ENCODE results near the gene KLHL34. TPM values are rescaled to one million over a fixed set of nuclear protein-coding genes. Genes with fewer than 3 reads are reported as not detected.

KLHL34 gene
- total and polyA plus RNA-seq, 2 experiments from 2014 or later, result 0.81 to 1.1 TPM

DNA sequence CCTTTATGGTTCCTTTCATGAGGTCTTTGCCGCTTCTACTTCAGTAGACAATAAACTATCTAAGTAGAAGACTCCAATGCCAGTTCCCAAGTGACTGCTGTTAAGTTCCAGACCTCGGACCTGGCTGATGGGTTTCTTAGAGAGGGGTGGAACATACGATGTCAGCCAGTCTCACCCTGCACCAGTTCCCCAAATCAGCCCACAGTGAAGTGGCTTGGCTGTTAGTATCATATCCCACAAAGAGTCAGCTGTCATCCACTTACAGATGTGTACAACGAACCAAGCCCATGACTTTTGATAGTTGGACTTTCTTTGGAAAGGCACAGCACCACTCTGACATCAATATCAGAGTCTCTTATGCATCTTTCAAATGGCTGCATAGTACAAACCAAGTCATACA is 8.1 kb upstream of the KLHL34 start (continued):
- TF ChIP-seq, protein P1, sequence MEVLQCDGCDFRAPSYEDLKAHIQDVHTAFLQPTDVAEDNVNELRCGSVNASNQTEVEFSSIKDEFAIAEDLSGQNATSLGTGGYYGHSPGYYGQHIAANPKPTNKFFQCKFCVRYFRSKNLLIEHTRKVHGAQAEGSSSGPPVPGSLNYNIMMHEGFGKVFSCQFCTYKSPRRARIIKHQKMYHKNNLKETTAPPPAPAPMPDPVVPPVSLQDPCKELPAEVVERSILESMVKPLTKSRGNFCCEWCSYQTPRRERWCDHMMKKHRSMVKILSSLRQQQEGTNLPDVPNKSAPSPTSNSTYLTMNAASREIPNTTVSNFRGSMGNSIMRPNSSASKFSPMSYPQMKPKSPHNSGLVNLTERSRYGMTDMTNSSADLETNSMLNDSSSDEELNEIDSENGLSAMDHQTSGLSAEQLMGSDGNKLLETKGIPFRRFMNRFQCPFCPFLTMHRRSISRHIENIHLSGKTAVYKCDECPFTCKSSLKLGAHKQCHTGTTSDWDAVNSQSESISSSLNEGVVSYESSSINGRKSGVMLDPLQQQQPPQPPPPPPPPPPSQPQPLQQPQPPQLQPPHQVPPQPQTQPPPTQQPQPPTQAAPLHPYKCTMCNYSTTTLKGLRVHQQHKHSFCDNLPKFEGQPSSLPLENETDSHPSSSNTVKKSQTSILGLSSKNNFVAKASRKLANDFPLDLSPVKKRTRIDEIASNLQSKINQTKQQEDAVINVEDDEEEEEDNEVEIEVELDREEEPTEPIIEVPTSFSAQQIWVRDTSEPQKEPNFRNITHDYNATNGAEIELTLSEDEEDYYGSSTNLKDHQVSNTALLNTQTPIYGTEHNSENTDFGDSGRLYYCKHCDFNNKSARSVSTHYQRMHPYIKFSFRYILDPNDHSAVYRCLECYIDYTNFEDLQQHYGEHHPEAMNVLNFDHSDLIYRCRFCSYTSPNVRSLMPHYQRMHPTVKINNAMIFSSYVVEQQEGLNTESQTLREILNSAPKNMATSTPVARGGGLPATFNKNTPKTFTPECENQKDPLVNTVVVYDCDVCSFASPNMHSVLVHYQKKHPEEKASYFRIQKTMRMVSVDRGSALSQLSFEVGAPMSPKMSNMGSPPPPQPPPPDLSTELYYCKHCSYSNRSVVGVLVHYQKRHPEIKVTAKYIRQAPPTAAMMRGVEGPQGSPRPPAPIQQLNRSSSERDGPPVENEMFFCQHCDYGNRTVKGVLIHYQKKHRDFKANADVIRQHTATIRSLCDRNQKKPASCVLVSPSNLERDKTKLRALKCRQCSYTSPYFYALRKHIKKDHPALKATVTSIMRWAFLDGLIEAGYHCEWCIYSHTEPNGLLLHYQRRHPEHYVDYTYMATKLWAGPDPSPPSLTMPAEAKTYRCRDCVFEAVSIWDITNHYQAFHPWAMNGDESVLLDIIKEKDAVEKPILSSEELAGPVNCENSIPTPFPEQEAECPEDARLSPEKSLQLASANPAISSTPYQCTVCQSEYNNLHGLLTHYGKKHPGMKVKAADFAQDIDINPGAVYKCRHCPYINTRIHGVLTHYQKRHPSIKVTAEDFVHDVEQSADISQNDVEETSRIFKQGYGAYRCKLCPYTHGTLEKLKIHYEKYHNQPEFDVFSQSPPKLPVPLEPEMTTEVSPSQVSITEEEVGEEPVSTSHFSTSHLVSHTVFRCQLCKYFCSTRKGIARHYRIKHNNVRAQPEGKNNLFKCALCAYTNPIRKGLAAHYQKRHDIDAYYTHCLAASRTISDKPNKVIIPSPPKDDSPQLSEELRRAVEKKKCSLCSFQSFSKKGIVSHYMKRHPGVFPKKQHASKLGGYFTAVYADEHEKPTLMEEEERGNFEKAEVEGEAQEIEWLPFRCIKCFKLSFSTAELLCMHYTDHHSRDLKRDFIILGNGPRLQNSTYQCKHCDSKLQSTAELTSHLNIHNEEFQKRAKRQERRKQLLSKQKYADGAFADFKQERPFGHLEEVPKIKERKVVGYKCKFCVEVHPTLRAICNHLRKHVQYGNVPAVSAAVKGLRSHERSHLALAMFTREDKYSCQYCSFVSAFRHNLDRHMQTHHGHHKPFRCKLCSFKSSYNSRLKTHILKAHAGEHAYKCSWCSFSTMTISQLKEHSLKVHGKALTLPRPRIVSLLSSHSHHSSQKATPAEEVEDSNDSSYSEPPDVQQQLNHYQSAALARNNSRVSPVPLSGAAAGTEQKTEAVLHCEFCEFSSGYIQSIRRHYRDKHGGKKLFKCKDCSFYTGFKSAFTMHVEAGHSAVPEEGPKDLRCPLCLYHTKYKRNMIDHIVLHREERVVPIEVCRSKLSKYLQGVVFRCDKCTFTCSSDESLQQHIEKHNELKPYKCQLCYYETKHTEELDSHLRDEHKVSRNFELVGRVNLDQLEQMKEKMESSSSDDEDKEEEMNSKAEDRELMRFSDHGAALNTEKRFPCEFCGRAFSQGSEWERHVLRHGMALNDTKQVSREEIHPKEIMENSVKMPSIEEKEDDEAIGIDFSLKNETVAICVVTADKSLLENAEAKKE (CRISPR knock-in tag; IDR thresholded peaks at IDR 0.05), result no peak
- TF ChIP-seq JUNB (IDR thresholded peaks at IDR 0.05; ENCODE audit: unreplicated experiment), result no peak
- TF ChIP-seq EZH2phosphoT487 (IDR thresholded peaks at IDR 0.05; ENCODE audit: unreplicated experiment), result no peak

DNA sequence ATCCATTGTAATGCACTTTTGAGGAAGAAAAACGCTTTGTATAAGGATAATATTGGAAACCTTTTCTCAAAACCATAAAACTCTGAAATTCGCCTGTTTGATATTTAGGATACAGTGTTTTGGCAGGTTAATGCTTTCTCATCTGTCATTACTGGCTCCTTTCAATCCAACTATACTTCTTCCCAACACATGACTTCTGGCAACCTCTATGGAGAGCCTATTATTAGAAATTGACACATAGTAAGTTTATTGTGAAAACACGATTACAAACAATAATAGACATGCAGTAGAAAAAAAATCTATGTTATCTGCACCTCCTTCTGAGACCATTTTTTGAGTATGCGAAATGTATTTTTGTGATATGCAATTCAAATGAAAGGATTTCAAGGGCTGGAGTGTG is 4.6 kb upstream of the KLHL34 start:
- H3K27me3 ChIP-seq (ENCODE audit: insufficient read depth), result peaks cover 4% of the 10 kb centered on the region; the same call in 1 of the 2 replicates
- no peak overlapping the region for H3K4me3 Mint-ChIP-seq
- H3K4me3 ChIP-seq, result no peak overlapping the region
- H3K36me3 Mint-ChIP-seq (ENCODE audit: low read depth), result peaks cover 2% of the 10 kb centered on the region; the same call in 1 of the 3 replicates
- H3K4me1 ChIP-seq (ENCODE audit: insufficient read depth), result no peaks in the 10 kb centered on the region
- no peak overlapping the region for H3K27ac ChIP-seq (ENCODE audit: low read depth)
- H3K79me2 ChIP-seq (replicated peaks; ENCODE audit: insufficient read depth), result no peaks in the 10 kb centered on the region
- no peaks in the 10 kb centered on the region for H3K9me2 ChIP-seq (ENCODE audit: insufficient read depth)
- DNase-seq (ENCODE audit: low spot score) (no peak), ATAC-seq (no peak)
- H3K9me3 Mint-ChIP-seq, result peaks cover 3% of the 10 kb centered on the region; the same call in 1 of the 3 replicates
- H3K4me1 Mint-ChIP-seq, result peaks cover 4% of the 10 kb centered on the region; the same call in 2 of the 3 replicates
- no peaks in the 10 kb centered on the region for H3K36me3 ChIP-seq (ENCODE audit: insufficient read depth)
- H3K27me3 Mint-ChIP-seq (ENCODE audit: insufficient read depth, low read depth, poor library complexity), result peaks cover 6% of the 10 kb centered on the region
- no peak overlapping the region for H3K27ac Mint-ChIP-seq
- no peak overlapping the region for H2AFZ ChIP-seq
- H3F3A ChIP-seq (replicated peaks; ENCODE audit: low read depth), result no peaks in the 10 kb centered on the region
- H4K20me1 ChIP-seq (replicated peaks; ENCODE audit: insufficient read depth), result no peaks in the 10 kb centered on the region
- no peak overlapping the region for H3K4me2 ChIP-seq
- TF ChIP-seq NANOG (IDR thresholded peaks at IDR 0.05; ENCODE audit: borderline replicate concordance), result no peak
- TF ChIP-seq, protein P2, sequence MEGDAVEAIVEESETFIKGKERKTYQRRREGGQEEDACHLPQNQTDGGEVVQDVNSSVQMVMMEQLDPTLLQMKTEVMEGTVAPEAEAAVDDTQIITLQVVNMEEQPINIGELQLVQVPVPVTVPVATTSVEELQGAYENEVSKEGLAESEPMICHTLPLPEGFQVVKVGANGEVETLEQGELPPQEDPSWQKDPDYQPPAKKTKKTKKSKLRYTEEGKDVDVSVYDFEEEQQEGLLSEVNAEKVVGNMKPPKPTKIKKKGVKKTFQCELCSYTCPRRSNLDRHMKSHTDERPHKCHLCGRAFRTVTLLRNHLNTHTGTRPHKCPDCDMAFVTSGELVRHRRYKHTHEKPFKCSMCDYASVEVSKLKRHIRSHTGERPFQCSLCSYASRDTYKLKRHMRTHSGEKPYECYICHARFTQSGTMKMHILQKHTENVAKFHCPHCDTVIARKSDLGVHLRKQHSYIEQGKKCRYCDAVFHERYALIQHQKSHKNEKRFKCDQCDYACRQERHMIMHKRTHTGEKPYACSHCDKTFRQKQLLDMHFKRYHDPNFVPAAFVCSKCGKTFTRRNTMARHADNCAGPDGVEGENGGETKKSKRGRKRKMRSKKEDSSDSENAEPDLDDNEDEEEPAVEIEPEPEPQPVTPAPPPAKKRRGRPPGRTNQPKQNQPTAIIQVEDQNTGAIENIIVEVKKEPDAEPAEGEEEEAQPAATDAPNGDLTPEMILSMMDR (conservative IDR thresholded peaks at IDR 0.05; ENCODE audit: low read depth in 2 of 2), result no peak
- no peak for TF ChIP-seq ZNF331 (CRISPR knock-in tag; IDR thresholded peaks at IDR 0.05; ENCODE audit: low read depth)
- TF ChIP-seq, protein P3, sequence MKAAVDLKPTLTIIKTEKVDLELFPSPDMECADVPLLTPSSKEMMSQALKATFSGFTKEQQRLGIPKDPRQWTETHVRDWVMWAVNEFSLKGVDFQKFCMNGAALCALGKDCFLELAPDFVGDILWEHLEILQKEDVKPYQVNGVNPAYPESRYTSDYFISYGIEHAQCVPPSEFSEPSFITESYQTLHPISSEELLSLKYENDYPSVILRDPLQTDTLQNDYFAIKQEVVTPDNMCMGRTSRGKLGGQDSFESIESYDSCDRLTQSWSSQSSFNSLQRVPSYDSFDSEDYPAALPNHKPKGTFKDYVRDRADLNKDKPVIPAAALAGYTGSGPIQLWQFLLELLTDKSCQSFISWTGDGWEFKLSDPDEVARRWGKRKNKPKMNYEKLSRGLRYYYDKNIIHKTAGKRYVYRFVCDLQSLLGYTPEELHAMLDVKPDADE (IDR thresholded peaks at IDR 0.05), result no peak
- no peak for TF ChIP-seq JUNB (IDR thresholded peaks at IDR 0.05; ENCODE audit: unreplicated experiment)
- no peak for TF ChIP-seq CREB1 (CRISPR knock-in tag; IDR thresholded peaks at IDR 0.05; ENCODE audit: low read depth)
- no peak for TF ChIP-seq EZH2 (IDR thresholded peaks at IDR 0.05; ENCODE audit: low read depth, unreplicated experiment)
